Measurements from ENCODE around the gene NDP.

Gene NDP

GRCh38 chrX:43996491-43996890 is 23.3 kb upstream of the NDP start:
- TF ChIP-seq CTCF (IDR thresholded peaks at IDR 0.05; ENCODE audit: low read length, missing control alignments) = no peak
- no peak for DNase-seq (ENCODE audit: low read depth)
- no peak overlapping the region for H3K4me3 ChIP-seq (replicated peaks; ENCODE audit: low read depth, low read length)

GRCh38 chrX:43986083-43986482 is 12.9 kb upstream of the NDP start:
- no peak for DNase-seq (ENCODE audit: low read depth)
- no peak overlapping the region for H3K4me3 ChIP-seq (replicated peaks; ENCODE audit: low read depth, low read length)
- no peak for TF ChIP-seq CTCF (IDR thresholded peaks at IDR 0.05; ENCODE audit: low read length, missing control alignments)

GRCh38 chrX:43985511-43985910 is 12.3 kb upstream of the NDP start:
- no peak for TF ChIP-seq CTCF (IDR thresholded peaks at IDR 0.05; ENCODE audit: low read length, missing control alignments)
- DNase-seq (ENCODE audit: low read depth) = no peak
- H3K4me3 ChIP-seq (replicated peaks; ENCODE audit: low read depth, low read length) = no peak overlapping the region

GRCh38 chrX:43978226-43978625 is 5.0 kb upstream of the NDP start:
- TF ChIP-seq CTCF (IDR thresholded peaks at IDR 0.05; ENCODE audit: low read length, missing control alignments) = no peak
- no peak overlapping the region for H3K4me3 ChIP-seq (replicated peaks; ENCODE audit: low read depth, low read length)
- DNase-seq (ENCODE audit: low read depth) = no peak

GRCh38 chrX:43976205-43976604 is 3.0 kb upstream of the NDP start:
- no peak overlapping the region for H3K4me3 ChIP-seq (replicated peaks; ENCODE audit: low read depth, low read length)
- peak; percentile 36 for DNase-seq (ENCODE audit: low read depth)
- no peak for TF ChIP-seq CTCF (IDR thresholded peaks at IDR 0.05; ENCODE audit: low read length, missing control alignments)

- DNase-seq (ENCODE audit: low read depth) = no peak
- TF ChIP-seq CTCF (IDR thresholded peaks at IDR 0.05; ENCODE audit: low read length, missing control alignments) = no peak
- no peak overlapping the region for H3K4me3 ChIP-seq (replicated peaks; ENCODE audit: low read depth, low read length)
Observed at GRCh38 chrX:43975796-43976195, 2.6 kb upstream of the NDP start.

- no peak for DNase-seq (ENCODE audit: low read depth)
- no peak for TF ChIP-seq CTCF (IDR thresholded peaks at IDR 0.05; ENCODE audit: low read length, missing control alignments)
- no peak overlapping the region for H3K4me3 ChIP-seq (replicated peaks; ENCODE audit: low read depth, low read length)
Observed at GRCh38 chrX:43974741-43975465, 1.7 kb upstream of the NDP start.

All from fibroblast of pulmonary artery (primary cell).